GM23338 (cell line): ENCODE measurements around the gene LRIT1. TPM values are rescaled to one million over a fixed set of nuclear protein-coding genes. Genes with fewer than 3 reads are reported as not detected.

Experiments used
- ATAC-seq: fragments of 200-7000 bp; cut with Tn5 transposase; 3 replicates; pipeline ENCODE4 v1.9.1; 2020
- DNase-seq: peaks from one replicate; pipeline ENCODE4 v3.0.0-alpha.2; 2015; ENCODE audit warnings: low spot score
- H2AFZ ChIP-seq: fragments of 200-600 bp; sonication (generic); 2 replicates; pipeline ENCODE4 v1.8.0; 2016; ENCODE audit warnings: antibody characterized with exemption, mild to moderate bottlenecking, moderate library complexity
- H3F3A ChIP-seq: fragments of 200-600 bp; sonication (generic); replicated peaks from 2 replicates; pipeline ENCODE4 v1.8.0; 2017; ENCODE audit warnings: antibody characterized with exemption, mixed run types, low read depth
- H3K27ac ChIP-seq: fragments of 200-600 bp; sonication (generic); 2 replicates; pipeline ENCODE4 v1.6.1; 2016; ENCODE audit warnings: low read depth
- H3K27me3 ChIP-seq: fragments of 200-600 bp; sonication (generic); 2 replicates; pipeline ENCODE4 v1.8.0; 2016; ENCODE audit warnings: mild to moderate bottlenecking, mixed run types, moderate library complexity; ENCODE audit not compliant: insufficient read depth
- H3K36me3 ChIP-seq: fragments of 200-600 bp; sonication (generic); 2 replicates; pipeline ENCODE4 v1.8.0; 2016; ENCODE audit warnings: mild to moderate bottlenecking; ENCODE audit not compliant: insufficient read depth
- H3K4me1 ChIP-seq: fragments of 200-600 bp; sonication (generic); 2 replicates; pipeline ENCODE4 v1.8.0; 2016; ENCODE audit warnings: mild to moderate bottlenecking, moderate library complexity; ENCODE audit not compliant: insufficient read depth
- H3K4me2 ChIP-seq: fragments of 200-600 bp; sonication (generic); 2 replicates; pipeline ENCODE4 v1.7.1; 2017; ENCODE audit warnings: mixed run types
- H3K4me3 ChIP-seq: fragments of 200-600 bp; sonication (generic); 2 replicates; pipeline ENCODE4 v1.6.1; 2016; ENCODE audit warnings: mixed run types
- H3K79me2 ChIP-seq: fragments of 200-600 bp; sonication (generic); replicated peaks from 2 replicates; pipeline ENCODE4 v1.8.0; 2017; ENCODE audit warnings: mild to moderate bottlenecking; ENCODE audit not compliant: insufficient read depth
- H3K9me2 ChIP-seq: fragments of 200-600 bp; sonication (generic); 2 replicates; pipeline ENCODE4 v1.8.0; 2017; ENCODE audit not compliant: insufficient read depth
- H4K20me1 ChIP-seq: fragments of 200-600 bp; sonication (generic); replicated peaks from 2 replicates; pipeline ENCODE4 v1.8.0; 2017; ENCODE audit warnings: mild to moderate bottlenecking; ENCODE audit not compliant: insufficient read depth
- H3K27ac Mint-ChIP-seq: 2 replicates; pipeline ENCODE4 v1.8.0; 2020; ENCODE audit warnings: inconsistent platforms, mild to moderate bottlenecking, moderate library complexity, mixed read lengths
- H3K27me3 Mint-ChIP-seq: 3 replicates; pipeline ENCODE4 v1.8.0; 2022; ENCODE audit warnings: low read depth, mild to moderate bottlenecking, moderate library complexity, mixed read lengths, inconsistent platforms; ENCODE audit not compliant: insufficient read depth, poor library complexity
- H3K36me3 Mint-ChIP-seq: 3 replicates; pipeline ENCODE4 v1.8.0; 2021; ENCODE audit warnings: low read depth, mild to moderate bottlenecking, inconsistent platforms, moderate library complexity, mixed read lengths
- H3K4me1 Mint-ChIP-seq: 3 replicates; pipeline ENCODE4 v1.8.0; 2020; ENCODE audit warnings: mild to moderate bottlenecking, inconsistent platforms, mixed read lengths
- H3K4me3 Mint-ChIP-seq: 3 replicates; pipeline ENCODE4 v1.8.0; 2021; ENCODE audit warnings: moderate library complexity, mild to moderate bottlenecking, inconsistent platforms, mixed read lengths
- H3K9me3 Mint-ChIP-seq: 3 replicates; pipeline ENCODE4 v1.8.0; 2020; ENCODE audit warnings: moderate library complexity, mild to moderate bottlenecking, inconsistent platforms, mixed read lengths
- polyA plus RNA-seq: library from polyadenylated mRNA; unstranded; fragments of >200 nt; fragmentation: Nextera tagmentation; extraction: Ambion mirVana; gene quantifications from 2 replicates; pipeline ENCODE4 v1.2.1, GENCODE V29; 2016
- total RNA-seq: library from RNA; depleted of rRNA; stranded (reverse); fragments of >200 nt; shearing (Covaris generic); gene quantifications from 2 replicates; pipeline ENCODE4 v1.2.3, GENCODE V29; 2014
- TF ChIP-seq, protein P1 (sequence below): fragments of 250-450 bp; sonication (Bioruptor Pico); IDR thresholded peaks from 2 replicates; pipeline ENCODE4 v1.5.0; 2020; ENCODE audit warnings: mild to moderate bottlenecking, moderate library complexity
- TF ChIP-seq, protein P2 (sequence below), 2 experiments: fragments of 200-600 bp in 1 of 2; sonication (generic) in 1 of 2; conservative IDR thresholded peaks; 2 replicates each; pipeline versions ENCODE4 v1.5.1 to v1.6.1; 2016 to 2017; ENCODE audit warnings: antibody characterized with exemption in 2 of 2, low read depth in 2 of 2, mild to moderate bottlenecking in 2 of 2, moderate library complexity in 1 of 2
- TF ChIP-seq, protein P3 (sequence below): IDR thresholded peaks from 2 replicates; pipeline ENCODE4 v1.6.1; 2016; ENCODE audit warnings: antibody characterized with exemption

Gene LRIT1
- total and polyA plus RNA-seq, 2 experiments from 2014 or later = 0.07 TPM; not detected in 1

DNA sequence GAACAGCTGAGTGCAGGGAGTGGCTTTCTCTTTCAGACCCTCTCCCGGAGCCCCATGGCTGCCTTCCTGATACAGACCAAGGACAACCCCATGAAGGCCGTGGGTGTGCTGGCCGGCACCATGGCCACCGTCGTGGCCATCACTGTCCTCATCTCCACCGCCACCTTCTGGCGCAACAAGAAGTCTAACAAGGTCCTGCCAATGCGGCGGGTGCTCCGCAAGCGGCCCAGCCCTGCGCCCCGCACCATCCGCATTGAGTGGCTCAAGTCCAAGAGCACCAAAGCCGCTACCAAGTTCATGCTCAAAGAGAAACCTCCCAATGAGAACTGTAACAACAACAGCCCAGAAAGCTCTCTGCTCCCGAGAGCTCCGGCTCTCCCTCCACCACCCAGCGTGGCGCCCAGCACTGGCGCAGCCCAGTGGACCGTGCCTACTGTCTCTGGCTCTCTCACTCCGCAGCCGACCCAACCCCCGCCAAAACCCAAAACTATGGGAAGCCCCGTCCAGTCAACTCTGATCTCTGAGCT, 27.2 kb downstream of the LRIT1 start (continued):
- TF ChIP-seq, protein P1, sequence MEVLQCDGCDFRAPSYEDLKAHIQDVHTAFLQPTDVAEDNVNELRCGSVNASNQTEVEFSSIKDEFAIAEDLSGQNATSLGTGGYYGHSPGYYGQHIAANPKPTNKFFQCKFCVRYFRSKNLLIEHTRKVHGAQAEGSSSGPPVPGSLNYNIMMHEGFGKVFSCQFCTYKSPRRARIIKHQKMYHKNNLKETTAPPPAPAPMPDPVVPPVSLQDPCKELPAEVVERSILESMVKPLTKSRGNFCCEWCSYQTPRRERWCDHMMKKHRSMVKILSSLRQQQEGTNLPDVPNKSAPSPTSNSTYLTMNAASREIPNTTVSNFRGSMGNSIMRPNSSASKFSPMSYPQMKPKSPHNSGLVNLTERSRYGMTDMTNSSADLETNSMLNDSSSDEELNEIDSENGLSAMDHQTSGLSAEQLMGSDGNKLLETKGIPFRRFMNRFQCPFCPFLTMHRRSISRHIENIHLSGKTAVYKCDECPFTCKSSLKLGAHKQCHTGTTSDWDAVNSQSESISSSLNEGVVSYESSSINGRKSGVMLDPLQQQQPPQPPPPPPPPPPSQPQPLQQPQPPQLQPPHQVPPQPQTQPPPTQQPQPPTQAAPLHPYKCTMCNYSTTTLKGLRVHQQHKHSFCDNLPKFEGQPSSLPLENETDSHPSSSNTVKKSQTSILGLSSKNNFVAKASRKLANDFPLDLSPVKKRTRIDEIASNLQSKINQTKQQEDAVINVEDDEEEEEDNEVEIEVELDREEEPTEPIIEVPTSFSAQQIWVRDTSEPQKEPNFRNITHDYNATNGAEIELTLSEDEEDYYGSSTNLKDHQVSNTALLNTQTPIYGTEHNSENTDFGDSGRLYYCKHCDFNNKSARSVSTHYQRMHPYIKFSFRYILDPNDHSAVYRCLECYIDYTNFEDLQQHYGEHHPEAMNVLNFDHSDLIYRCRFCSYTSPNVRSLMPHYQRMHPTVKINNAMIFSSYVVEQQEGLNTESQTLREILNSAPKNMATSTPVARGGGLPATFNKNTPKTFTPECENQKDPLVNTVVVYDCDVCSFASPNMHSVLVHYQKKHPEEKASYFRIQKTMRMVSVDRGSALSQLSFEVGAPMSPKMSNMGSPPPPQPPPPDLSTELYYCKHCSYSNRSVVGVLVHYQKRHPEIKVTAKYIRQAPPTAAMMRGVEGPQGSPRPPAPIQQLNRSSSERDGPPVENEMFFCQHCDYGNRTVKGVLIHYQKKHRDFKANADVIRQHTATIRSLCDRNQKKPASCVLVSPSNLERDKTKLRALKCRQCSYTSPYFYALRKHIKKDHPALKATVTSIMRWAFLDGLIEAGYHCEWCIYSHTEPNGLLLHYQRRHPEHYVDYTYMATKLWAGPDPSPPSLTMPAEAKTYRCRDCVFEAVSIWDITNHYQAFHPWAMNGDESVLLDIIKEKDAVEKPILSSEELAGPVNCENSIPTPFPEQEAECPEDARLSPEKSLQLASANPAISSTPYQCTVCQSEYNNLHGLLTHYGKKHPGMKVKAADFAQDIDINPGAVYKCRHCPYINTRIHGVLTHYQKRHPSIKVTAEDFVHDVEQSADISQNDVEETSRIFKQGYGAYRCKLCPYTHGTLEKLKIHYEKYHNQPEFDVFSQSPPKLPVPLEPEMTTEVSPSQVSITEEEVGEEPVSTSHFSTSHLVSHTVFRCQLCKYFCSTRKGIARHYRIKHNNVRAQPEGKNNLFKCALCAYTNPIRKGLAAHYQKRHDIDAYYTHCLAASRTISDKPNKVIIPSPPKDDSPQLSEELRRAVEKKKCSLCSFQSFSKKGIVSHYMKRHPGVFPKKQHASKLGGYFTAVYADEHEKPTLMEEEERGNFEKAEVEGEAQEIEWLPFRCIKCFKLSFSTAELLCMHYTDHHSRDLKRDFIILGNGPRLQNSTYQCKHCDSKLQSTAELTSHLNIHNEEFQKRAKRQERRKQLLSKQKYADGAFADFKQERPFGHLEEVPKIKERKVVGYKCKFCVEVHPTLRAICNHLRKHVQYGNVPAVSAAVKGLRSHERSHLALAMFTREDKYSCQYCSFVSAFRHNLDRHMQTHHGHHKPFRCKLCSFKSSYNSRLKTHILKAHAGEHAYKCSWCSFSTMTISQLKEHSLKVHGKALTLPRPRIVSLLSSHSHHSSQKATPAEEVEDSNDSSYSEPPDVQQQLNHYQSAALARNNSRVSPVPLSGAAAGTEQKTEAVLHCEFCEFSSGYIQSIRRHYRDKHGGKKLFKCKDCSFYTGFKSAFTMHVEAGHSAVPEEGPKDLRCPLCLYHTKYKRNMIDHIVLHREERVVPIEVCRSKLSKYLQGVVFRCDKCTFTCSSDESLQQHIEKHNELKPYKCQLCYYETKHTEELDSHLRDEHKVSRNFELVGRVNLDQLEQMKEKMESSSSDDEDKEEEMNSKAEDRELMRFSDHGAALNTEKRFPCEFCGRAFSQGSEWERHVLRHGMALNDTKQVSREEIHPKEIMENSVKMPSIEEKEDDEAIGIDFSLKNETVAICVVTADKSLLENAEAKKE (CRISPR knock-in tag) = no peak

DNA sequence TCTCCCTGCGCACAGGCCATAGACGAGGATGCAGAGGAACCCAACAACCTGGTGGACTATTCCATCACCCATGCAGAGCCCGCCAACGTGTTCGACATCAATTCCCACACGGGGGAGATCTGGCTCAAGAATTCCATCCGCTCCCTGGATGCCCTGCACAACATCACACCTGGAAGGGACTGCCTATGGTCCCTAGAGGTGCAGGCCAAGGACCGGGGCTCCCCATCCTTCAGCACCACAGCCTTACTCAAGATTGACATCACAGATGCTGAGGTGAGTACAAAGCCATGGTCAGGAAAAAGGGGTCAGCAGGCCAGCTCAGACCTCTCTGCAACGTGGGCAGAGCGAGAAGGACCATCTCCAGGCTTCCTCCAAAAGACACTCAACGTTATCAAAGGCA, 28.3 kb downstream of the LRIT1 start:
- peaks cover 7% of the 10 kb centered on the region; the same call in 2 of the 3 replicates for H3K4me1 Mint-ChIP-seq
- H3K36me3 ChIP-seq = no peaks in the 10 kb centered on the region
- H3K9me2 ChIP-seq = no peaks in the 10 kb centered on the region
- no peaks in the 10 kb centered on the region for H3K36me3 Mint-ChIP-seq
- no peak for DNase-seq
- no peak overlapping the region for H3K4me3 Mint-ChIP-seq
- no peaks in the 10 kb centered on the region for H3K27me3 Mint-ChIP-seq
- no peak overlapping the region for H2AFZ ChIP-seq
- no peaks in the 10 kb centered on the region for H4K20me1 ChIP-seq
- no peaks in the 10 kb centered on the region for H3K27me3 ChIP-seq
- no peak overlapping the region for H3K4me2 ChIP-seq
- no peaks in the 10 kb centered on the region; the same call in 1 of the 3 replicates for H3K9me3 Mint-ChIP-seq
- H3K27ac ChIP-seq = no peak overlapping the region
- ATAC-seq = no peak
- H3F3A ChIP-seq = no peaks in the 10 kb centered on the region
- no peak overlapping the region for H3K27ac Mint-ChIP-seq
- TF ChIP-seq, protein P2, sequence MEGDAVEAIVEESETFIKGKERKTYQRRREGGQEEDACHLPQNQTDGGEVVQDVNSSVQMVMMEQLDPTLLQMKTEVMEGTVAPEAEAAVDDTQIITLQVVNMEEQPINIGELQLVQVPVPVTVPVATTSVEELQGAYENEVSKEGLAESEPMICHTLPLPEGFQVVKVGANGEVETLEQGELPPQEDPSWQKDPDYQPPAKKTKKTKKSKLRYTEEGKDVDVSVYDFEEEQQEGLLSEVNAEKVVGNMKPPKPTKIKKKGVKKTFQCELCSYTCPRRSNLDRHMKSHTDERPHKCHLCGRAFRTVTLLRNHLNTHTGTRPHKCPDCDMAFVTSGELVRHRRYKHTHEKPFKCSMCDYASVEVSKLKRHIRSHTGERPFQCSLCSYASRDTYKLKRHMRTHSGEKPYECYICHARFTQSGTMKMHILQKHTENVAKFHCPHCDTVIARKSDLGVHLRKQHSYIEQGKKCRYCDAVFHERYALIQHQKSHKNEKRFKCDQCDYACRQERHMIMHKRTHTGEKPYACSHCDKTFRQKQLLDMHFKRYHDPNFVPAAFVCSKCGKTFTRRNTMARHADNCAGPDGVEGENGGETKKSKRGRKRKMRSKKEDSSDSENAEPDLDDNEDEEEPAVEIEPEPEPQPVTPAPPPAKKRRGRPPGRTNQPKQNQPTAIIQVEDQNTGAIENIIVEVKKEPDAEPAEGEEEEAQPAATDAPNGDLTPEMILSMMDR (conservative IDR thresholded peaks at IDR 0.05; ENCODE audit: low read depth in 2 of 2) = no peak
- TF ChIP-seq, protein P3, sequence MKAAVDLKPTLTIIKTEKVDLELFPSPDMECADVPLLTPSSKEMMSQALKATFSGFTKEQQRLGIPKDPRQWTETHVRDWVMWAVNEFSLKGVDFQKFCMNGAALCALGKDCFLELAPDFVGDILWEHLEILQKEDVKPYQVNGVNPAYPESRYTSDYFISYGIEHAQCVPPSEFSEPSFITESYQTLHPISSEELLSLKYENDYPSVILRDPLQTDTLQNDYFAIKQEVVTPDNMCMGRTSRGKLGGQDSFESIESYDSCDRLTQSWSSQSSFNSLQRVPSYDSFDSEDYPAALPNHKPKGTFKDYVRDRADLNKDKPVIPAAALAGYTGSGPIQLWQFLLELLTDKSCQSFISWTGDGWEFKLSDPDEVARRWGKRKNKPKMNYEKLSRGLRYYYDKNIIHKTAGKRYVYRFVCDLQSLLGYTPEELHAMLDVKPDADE = no peak
- no peak overlapping the region for H3K4me3 ChIP-seq
- H3K79me2 ChIP-seq = no peaks in the 10 kb centered on the region
- no peaks in the 10 kb centered on the region for H3K4me1 ChIP-seq
